NOMO-1 treated with dmso at 0.1 percent for 144 hours (cell line): ENCODE results near the gene TFRC.
"Not testable (repeated sequence)": the region's sequence is repeated elsewhere in the genome, so short reads cannot be mapped to it uniquely, and the experiment has no call there.

ENCODE experiments used
- DNase-seq: peaks from one replicate; lab custom pipeline; 2025; ENCODE audit not compliant: unreplicated experiment; lab: John Stamatoyannopoulos, UW

Gene TFRC

GRCh38 chr3:196007744-196008335, 74.0 kb downstream of the TFRC start:
- no peak for DNase-seq

GRCh38 chr3:196005338-196005737, 76.6 kb downstream of the TFRC start:
- not testable (repeated sequence) for DNase-seq

- DNase-seq = not testable (repeated sequence)
Observed at GRCh38 chr3:196004359-196005052, 77.4 kb downstream of the TFRC start.

GRCh38 chr3:196003611-196004010, 78.3 kb downstream of the TFRC start:
- DNase-seq = no peak

- DNase-seq = not testable (repeated sequence)
Observed at GRCh38 chr3:196002721-196003120, 79.2 kb downstream of the TFRC start.

- not testable (repeated sequence) for DNase-seq
Observed at GRCh38 chr3:196001240-196001639, 80.7 kb downstream of the TFRC start.

- not testable (repeated sequence) for DNase-seq
Observed at GRCh38 chr3:196000360-196000950, 81.4 kb downstream of the TFRC start.

- DNase-seq = no peak
Observed at GRCh38 chr3:195999896-196000295, 82.0 kb downstream of the TFRC start.
